ENCODE data around the gene TOR2A. TPM values are rescaled to one million over a fixed set of nuclear protein-coding genes. Genes with fewer than 3 reads are reported as not detected.

The TOR2A gene
- total and polyA plus RNA-seq, 2 donors (not counting 3 experiments of a cell fraction or from before 2014, with no cell fraction given): 19.3 to 23.9 TPM

GRCh38 chr9:127777368-127777980, 42.4 kb upstream of the TOR2A start:
- dilution Hi-C loops (cut with MboI; ENCODE audit: extremely low pct_ligation_motif_present, low sequenced_read_pairs): no loop called here
- CTCF ChIA-PET: interaction anchor here (8.8 kb wide), 1 partner anchor 11 kb away, joined by 167 read pairs; no protein-coding TSS in a partner anchor
- BruUV-seq (replicated peaks): no TSS peak

GRCh38 chr9:127776924-127777289, 41.8 kb upstream of the TOR2A start:
- H3K4me3 ChIP-seq (replicated peaks in 1 of 3; ENCODE audit: insufficient read depth in 1 of 3, low read depth in 1 of 3, low read length in 3 of 3): no peak overlapping the region
- H3K4me1 ChIP-seq (ENCODE audit: control insufficient read depth, extremely low read depth, insufficient read depth, low read length): peaks cover 7% of the 10 kb centered on the region
- H3K9me3 ChIP-seq (replicated peaks; ENCODE audit: control insufficient read depth, insufficient read depth, low read length): no peaks in the 10 kb centered on the region
- DNase-seq (ENCODE audit: low read depth, low spot score): no peak
- dilution Hi-C loops (cut with MboI; ENCODE audit: extremely low pct_ligation_motif_present, low sequenced_read_pairs): no loop called here
- H3K9ac ChIP-seq (replicated peaks; ENCODE audit: extremely low read depth, insufficient read depth, low read length): no peak overlapping the region
- no peak for TF ChIP-seq MAX (IDR thresholded peaks at IDR 0.05; ENCODE audit: insufficient read depth, insufficient read length)
- no peak for TF ChIP-seq POLR2AphosphoS5 (IDR thresholded peaks at IDR 0.05; ENCODE audit: insufficient read depth, low read depth, low read length)
- TF ChIP-seq POLR2A (IDR thresholded peaks at IDR 0.05; ENCODE audit: low read depth, low read length): no peak
- TF ChIP-seq CTCF (IDR thresholded peaks at IDR 0.05; ENCODE audit: extremely low read depth in 1 of 2, insufficient read depth in 1 of 2, low read depth in 1 of 2, low read length in 2 of 2): no peak
- no peak for TF ChIP-seq GATA2 (IDR thresholded peaks at IDR 0.05; ENCODE audit: insufficient read depth, insufficient read length, low read depth, low read length)
- TF ChIP-seq EZH2 (IDR thresholded peaks at IDR 0.05; ENCODE audit: borderline replicate concordance, low read depth, low read length, severe bottlenecking): no peak
- no peak for TF ChIP-seq FOS (IDR thresholded peaks at IDR 0.05; ENCODE audit: borderline replicate concordance, insufficient read depth, low read length)
- TF ChIP-seq JUN (IDR thresholded peaks at IDR 0.05; ENCODE audit: borderline replicate concordance, insufficient read depth, insufficient read length, low read depth): no peak
- TF ChIP-seq MYC (IDR thresholded peaks at IDR 0.05; ENCODE audit: low read depth, low read length): no peak
- no peaks in the 10 kb centered on the region for H3K79me2 ChIP-seq (ENCODE audit: control insufficient read depth, insufficient read depth, low read length)
- H4K20me1 ChIP-seq (replicated peaks; ENCODE audit: control insufficient read depth, extremely low read depth, insufficient read depth, low read length): no peaks in the 10 kb centered on the region
- H3K36me3 ChIP-seq (ENCODE audit: control insufficient read depth in 2 of 2, extremely low read depth in 1 of 2, insufficient read depth in 2 of 2, low read length in 2 of 2): no peaks in the 10 kb centered on the region
- BruUV-seq (replicated peaks): no TSS peak
- no peak for FAIRE-seq
- H2AFZ ChIP-seq (ENCODE audit: low read depth, low read length): no peak overlapping the region
- no peaks in the 10 kb centered on the region for H3K9me1 ChIP-seq (replicated peaks; ENCODE audit: control insufficient read depth, extremely low read depth, insufficient read depth, low read length)
- no peak overlapping the region for H3K27ac ChIP-seq (ENCODE audit: insufficient read depth, low read depth, low read length)
- intact Hi-C loops (cut with micrococcal nuclease): no loop called here
- no peak overlapping the region for H3K4me2 ChIP-seq (ENCODE audit: insufficient read depth, low read length)
- POLR2A ChIA-PET: no interaction called here
- no peaks in the 10 kb centered on the region for H3K27me3 ChIP-seq (ENCODE audit: control insufficient read depth in 2 of 2, insufficient read depth in 2 of 2, low read length in 2 of 2)
- CTCF ChIA-PET: no interaction called here

More at GRCh38 chr9:127777368-127777980, 42.4 kb upstream of the TOR2A start:
- no peak overlapping the region for H3K9ac ChIP-seq (replicated peaks; ENCODE audit: extremely low read depth, insufficient read depth, low read length)
- no peaks in the 10 kb centered on the region for H3K79me2 ChIP-seq (ENCODE audit: control insufficient read depth, insufficient read depth, low read length)
- no peak for TF ChIP-seq MAX (IDR thresholded peaks at IDR 0.05; ENCODE audit: insufficient read depth, insufficient read length)
- no peaks in the 10 kb centered on the region for H3K9me1 ChIP-seq (replicated peaks; ENCODE audit: control insufficient read depth, extremely low read depth, insufficient read depth, low read length)
- DNase-seq (ENCODE audit: low read depth, low spot score) (no peak), FAIRE-seq (no peak)
- no peak overlapping the region for H3K27ac ChIP-seq (ENCODE audit: insufficient read depth, low read depth, low read length)
- no peaks in the 10 kb centered on the region for H3K9me3 ChIP-seq (replicated peaks; ENCODE audit: control insufficient read depth, insufficient read depth, low read length)
- intact Hi-C loops (cut with micrococcal nuclease): no loop called here
- no peaks in the 10 kb centered on the region for H4K20me1 ChIP-seq (replicated peaks; ENCODE audit: control insufficient read depth, extremely low read depth, insufficient read depth, low read length)
- no peak overlapping the region for H3K4me2 ChIP-seq (ENCODE audit: insufficient read depth, low read length)
- no peaks in the 10 kb centered on the region for H3K36me3 ChIP-seq (ENCODE audit: control insufficient read depth in 2 of 2, extremely low read depth in 1 of 2, insufficient read depth in 2 of 2, low read length in 2 of 2)
- H2AFZ ChIP-seq (ENCODE audit: low read depth, low read length): no peak overlapping the region
- H3K4me3 ChIP-seq (replicated peaks in 1 of 3; ENCODE audit: insufficient read depth in 1 of 3, low read depth in 1 of 3, low read length in 3 of 3): no peak overlapping the region
- peaks cover 11% of the 10 kb centered on the region for H3K4me1 ChIP-seq (ENCODE audit: control insufficient read depth, extremely low read depth, insufficient read depth, low read length)
- H3K27me3 ChIP-seq (ENCODE audit: control insufficient read depth in 2 of 2, insufficient read depth in 2 of 2, low read length in 2 of 2): no peaks in the 10 kb centered on the region
- POLR2A ChIA-PET: no interaction called here

All from endothelial cell of umbilical vein (primary cell).